ENCODE measurements around the gene RBPMS2.

RBPMS2 gene

GRCh38 chr15:64740311-64741170 lies 34.8 kb downstream of the RBPMS2 start:
- TF ChIP-seq, protein P1, sequence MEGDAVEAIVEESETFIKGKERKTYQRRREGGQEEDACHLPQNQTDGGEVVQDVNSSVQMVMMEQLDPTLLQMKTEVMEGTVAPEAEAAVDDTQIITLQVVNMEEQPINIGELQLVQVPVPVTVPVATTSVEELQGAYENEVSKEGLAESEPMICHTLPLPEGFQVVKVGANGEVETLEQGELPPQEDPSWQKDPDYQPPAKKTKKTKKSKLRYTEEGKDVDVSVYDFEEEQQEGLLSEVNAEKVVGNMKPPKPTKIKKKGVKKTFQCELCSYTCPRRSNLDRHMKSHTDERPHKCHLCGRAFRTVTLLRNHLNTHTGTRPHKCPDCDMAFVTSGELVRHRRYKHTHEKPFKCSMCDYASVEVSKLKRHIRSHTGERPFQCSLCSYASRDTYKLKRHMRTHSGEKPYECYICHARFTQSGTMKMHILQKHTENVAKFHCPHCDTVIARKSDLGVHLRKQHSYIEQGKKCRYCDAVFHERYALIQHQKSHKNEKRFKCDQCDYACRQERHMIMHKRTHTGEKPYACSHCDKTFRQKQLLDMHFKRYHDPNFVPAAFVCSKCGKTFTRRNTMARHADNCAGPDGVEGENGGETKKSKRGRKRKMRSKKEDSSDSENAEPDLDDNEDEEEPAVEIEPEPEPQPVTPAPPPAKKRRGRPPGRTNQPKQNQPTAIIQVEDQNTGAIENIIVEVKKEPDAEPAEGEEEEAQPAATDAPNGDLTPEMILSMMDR (IDR thresholded peaks at IDR 0.05; ENCODE audit: low read length, missing control alignments), result peak; percentile 37
- DNase-seq (ENCODE audit: low read depth), result peak; percentile 80
- H3K4me3 ChIP-seq (replicated peaks; ENCODE audit: low read depth, low read length), result no peak overlapping the region

GRCh38 chr15:64739577-64740143 lies 35.7 kb downstream of the RBPMS2 start:
- TF ChIP-seq, protein P1 (IDR thresholded peaks at IDR 0.05; ENCODE audit: low read length, missing control alignments), result no peak
- no peak for DNase-seq (ENCODE audit: low read depth)
- H3K4me3 ChIP-seq (replicated peaks; ENCODE audit: low read depth, low read length), result no peak overlapping the region

DNA sequence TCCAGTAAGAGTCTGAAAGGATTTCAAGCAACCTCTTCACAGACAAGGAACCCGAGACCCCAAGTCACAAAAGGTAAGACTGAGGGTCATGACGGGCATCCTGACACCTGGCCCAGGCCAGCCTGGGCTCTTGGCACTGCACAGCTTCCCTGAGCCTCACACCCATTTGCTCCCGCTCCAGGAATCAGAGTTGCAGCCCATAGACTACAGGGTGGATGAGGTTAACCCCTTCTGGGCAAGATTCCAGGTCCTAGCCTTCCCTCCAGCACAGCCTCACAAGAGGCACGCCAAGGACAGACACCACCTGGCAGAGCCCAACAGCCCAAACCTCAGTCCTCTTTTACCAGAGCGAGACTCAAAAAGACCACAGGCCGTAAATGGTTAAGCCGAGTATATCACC lies 36.2 kb downstream of the RBPMS2 start:
- no peak for DNase-seq (ENCODE audit: low read depth)
- TF ChIP-seq, protein P1 (IDR thresholded peaks at IDR 0.05; ENCODE audit: low read length, missing control alignments), result no peak
- no peak overlapping the region for H3K4me3 ChIP-seq (replicated peaks; ENCODE audit: low read depth, low read length)

- no peak overlapping the region for H3K4me3 ChIP-seq (replicated peaks; ENCODE audit: low read depth, low read length)
- TF ChIP-seq, protein P1 (IDR thresholded peaks at IDR 0.05; ENCODE audit: low read length, missing control alignments), result no peak
- DNase-seq (ENCODE audit: low read depth), result no peak
Observed at GRCh38 chr15:64738226-64739095, 36.9 kb downstream of the RBPMS2 start.

DNA sequence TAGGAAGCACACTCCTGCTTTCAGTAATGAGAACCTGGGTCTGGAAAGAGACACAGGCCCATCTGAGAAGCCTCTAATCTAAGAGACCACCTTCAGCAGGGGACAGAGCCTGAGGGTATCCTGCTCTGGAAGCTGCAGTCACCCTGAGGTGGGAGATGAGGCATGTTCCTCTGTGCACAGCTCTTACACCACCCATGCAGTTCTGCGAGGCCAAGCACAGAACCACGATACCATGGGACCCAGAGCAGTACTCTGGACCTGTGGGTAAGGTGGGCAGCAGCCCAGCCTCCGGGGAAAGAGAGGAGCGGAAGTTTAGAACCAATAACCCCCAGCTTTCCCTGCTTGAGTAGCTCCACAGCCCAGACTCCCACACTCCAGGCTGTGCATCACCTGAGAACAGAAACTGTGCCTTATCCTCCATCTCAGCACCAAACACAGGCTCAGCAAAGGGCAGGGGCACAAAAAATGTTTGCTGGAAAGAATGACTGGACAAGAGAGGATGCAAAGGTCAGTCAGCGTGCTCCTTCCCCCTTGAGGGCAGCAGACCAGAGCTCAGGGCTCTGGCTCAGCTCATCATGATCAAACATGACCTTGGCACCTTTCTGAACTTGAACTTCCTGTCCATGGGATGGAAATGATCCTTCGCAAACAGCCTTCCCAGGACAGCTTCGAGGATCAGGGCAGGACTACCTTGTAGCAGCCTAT lies 43.1 kb downstream of the RBPMS2 start:
- TF ChIP-seq, protein P1 (IDR thresholded peaks at IDR 0.05; ENCODE audit: low read length, missing control alignments), result no peak
- DNase-seq (ENCODE audit: low read depth), result no peak

GRCh38 chr15:64731805-64732151 lies 43.6 kb downstream of the RBPMS2 start:
- no peak overlapping the region for H3K4me3 ChIP-seq (replicated peaks; ENCODE audit: low read depth, low read length)
- DNase-seq (ENCODE audit: low read depth), result no peak
- TF ChIP-seq, protein P1 (IDR thresholded peaks at IDR 0.05; ENCODE audit: low read length, missing control alignments), result no peak

More for the DNA sequence above, 43.1 kb downstream of the RBPMS2 start:
- H3K4me3 ChIP-seq (replicated peaks; ENCODE audit: low read depth, low read length), result no peak overlapping the region

Measured in fibroblast of pulmonary artery (primary cell).